ENCODE data around the gene TPRKB.
"Not testable (repeated sequence)": the region's sequence is repeated elsewhere in the genome, so short reads cannot be mapped to it uniquely, and the experiment has no call there.

DNA sequence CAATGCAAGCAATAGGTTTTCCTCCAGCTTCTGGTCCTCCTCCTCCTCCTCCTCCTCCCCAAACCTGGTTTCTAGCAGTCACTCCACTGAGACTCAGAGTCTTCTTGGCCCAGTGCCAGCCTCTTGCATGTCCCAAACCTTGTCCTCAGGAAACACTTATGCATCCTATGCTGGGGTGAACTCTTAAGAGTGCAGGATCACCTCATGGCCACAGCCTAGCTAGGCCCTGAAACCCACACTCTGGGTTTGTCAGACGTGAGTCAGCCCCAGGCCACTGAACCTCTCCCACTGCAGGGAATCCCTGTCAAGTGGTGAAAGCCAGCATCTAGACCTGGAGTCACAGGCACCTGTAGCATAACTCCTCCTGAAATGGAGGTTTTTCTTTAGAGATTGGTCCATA lies 52.8 kb downstream of the TPRKB start:
- TF ChIP-seq, protein P1, sequence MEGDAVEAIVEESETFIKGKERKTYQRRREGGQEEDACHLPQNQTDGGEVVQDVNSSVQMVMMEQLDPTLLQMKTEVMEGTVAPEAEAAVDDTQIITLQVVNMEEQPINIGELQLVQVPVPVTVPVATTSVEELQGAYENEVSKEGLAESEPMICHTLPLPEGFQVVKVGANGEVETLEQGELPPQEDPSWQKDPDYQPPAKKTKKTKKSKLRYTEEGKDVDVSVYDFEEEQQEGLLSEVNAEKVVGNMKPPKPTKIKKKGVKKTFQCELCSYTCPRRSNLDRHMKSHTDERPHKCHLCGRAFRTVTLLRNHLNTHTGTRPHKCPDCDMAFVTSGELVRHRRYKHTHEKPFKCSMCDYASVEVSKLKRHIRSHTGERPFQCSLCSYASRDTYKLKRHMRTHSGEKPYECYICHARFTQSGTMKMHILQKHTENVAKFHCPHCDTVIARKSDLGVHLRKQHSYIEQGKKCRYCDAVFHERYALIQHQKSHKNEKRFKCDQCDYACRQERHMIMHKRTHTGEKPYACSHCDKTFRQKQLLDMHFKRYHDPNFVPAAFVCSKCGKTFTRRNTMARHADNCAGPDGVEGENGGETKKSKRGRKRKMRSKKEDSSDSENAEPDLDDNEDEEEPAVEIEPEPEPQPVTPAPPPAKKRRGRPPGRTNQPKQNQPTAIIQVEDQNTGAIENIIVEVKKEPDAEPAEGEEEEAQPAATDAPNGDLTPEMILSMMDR (IDR thresholded peaks at IDR 0.05), result not testable (repeated sequence)
- TF ChIP-seq POLR2A (IDR thresholded peaks at IDR 0.05), result not testable (repeated sequence)

Measured in lower leg skin (tissue), 3 donors.